ENCODE data around the gene FOXB1. TPM values are rescaled to one million over a fixed set of nuclear protein-coding genes. Genes with fewer than 3 reads are reported as not detected.
A peak's percentile ranks its signal among the peaks of the same experiment; 100 is the strongest.

Gene FOXB1
- total and polyA plus RNA-seq, 2 experiments from 2014 or later, result 4.7 to 6.7 TPM

DNA sequence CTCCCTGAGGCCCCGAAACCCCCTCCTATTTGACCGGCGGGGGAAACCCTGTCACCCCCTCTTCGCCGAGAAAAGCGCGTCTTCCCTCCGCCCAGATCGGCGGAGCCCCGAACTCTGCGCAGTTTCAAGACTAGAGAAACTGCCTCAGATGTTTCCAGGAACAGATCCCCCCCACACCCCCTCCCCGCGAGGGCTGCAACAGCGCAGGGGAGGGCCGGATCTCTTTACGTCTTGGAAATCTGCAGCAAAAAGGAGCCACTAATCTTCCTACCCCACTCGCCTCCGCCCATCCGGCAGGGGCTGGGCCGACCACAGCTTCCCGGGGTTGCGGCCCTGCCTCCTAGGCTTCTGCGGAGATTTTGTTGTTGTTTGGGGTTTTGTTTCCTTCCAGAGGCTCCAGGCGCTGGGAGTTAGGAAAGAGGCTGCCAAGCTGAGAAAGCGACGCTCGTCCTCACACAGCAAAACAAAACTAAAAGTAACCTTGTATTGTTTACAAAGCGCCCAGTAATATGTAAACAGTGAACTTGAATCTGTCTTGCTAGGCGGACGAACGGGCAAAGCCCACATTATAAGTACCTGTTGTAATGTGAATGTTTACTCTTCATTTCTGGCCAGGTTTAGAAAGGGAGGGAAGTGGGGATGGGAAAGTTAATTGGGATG lies 2.2 kb downstream of the FOXB1 start (continued):
- TF ChIP-seq EZH2 (IDR thresholded peaks at IDR 0.05; ENCODE audit: low read depth, unreplicated experiment) (no peak), JUNB (IDR thresholded peaks at IDR 0.05; ENCODE audit: unreplicated experiment) (no peak)
- TF ChIP-seq, protein P1, sequence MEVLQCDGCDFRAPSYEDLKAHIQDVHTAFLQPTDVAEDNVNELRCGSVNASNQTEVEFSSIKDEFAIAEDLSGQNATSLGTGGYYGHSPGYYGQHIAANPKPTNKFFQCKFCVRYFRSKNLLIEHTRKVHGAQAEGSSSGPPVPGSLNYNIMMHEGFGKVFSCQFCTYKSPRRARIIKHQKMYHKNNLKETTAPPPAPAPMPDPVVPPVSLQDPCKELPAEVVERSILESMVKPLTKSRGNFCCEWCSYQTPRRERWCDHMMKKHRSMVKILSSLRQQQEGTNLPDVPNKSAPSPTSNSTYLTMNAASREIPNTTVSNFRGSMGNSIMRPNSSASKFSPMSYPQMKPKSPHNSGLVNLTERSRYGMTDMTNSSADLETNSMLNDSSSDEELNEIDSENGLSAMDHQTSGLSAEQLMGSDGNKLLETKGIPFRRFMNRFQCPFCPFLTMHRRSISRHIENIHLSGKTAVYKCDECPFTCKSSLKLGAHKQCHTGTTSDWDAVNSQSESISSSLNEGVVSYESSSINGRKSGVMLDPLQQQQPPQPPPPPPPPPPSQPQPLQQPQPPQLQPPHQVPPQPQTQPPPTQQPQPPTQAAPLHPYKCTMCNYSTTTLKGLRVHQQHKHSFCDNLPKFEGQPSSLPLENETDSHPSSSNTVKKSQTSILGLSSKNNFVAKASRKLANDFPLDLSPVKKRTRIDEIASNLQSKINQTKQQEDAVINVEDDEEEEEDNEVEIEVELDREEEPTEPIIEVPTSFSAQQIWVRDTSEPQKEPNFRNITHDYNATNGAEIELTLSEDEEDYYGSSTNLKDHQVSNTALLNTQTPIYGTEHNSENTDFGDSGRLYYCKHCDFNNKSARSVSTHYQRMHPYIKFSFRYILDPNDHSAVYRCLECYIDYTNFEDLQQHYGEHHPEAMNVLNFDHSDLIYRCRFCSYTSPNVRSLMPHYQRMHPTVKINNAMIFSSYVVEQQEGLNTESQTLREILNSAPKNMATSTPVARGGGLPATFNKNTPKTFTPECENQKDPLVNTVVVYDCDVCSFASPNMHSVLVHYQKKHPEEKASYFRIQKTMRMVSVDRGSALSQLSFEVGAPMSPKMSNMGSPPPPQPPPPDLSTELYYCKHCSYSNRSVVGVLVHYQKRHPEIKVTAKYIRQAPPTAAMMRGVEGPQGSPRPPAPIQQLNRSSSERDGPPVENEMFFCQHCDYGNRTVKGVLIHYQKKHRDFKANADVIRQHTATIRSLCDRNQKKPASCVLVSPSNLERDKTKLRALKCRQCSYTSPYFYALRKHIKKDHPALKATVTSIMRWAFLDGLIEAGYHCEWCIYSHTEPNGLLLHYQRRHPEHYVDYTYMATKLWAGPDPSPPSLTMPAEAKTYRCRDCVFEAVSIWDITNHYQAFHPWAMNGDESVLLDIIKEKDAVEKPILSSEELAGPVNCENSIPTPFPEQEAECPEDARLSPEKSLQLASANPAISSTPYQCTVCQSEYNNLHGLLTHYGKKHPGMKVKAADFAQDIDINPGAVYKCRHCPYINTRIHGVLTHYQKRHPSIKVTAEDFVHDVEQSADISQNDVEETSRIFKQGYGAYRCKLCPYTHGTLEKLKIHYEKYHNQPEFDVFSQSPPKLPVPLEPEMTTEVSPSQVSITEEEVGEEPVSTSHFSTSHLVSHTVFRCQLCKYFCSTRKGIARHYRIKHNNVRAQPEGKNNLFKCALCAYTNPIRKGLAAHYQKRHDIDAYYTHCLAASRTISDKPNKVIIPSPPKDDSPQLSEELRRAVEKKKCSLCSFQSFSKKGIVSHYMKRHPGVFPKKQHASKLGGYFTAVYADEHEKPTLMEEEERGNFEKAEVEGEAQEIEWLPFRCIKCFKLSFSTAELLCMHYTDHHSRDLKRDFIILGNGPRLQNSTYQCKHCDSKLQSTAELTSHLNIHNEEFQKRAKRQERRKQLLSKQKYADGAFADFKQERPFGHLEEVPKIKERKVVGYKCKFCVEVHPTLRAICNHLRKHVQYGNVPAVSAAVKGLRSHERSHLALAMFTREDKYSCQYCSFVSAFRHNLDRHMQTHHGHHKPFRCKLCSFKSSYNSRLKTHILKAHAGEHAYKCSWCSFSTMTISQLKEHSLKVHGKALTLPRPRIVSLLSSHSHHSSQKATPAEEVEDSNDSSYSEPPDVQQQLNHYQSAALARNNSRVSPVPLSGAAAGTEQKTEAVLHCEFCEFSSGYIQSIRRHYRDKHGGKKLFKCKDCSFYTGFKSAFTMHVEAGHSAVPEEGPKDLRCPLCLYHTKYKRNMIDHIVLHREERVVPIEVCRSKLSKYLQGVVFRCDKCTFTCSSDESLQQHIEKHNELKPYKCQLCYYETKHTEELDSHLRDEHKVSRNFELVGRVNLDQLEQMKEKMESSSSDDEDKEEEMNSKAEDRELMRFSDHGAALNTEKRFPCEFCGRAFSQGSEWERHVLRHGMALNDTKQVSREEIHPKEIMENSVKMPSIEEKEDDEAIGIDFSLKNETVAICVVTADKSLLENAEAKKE (CRISPR knock-in tag; IDR thresholded peaks at IDR 0.05), result no peak

DNA sequence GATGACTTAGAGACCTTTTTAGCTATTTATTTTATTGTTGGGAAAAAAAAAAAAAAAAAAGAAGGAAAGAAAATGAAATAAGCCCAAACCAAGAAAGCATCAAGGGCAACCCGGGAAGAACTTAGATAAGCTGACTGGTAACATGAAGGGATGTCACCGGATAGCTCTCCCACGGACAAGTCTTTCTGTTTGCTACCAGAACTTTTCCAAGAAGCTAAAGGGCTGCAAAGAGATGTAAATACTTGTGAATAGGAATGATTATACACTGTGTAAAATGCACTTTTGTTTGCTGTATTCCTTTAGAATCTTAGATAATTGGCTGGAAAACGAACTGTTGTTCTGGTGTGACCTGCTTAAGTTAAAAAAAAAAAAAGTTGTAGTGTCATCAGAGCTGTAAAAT lies 2.8 kb downstream of the FOXB1 start:
- Histone ChIP-seq H3K4me2 (peak overlapping the region; percentile 93), H3K4me3 (peak overlapping the region; percentile 82), H3K4me1 (ENCODE audit: insufficient read depth) (peaks cover 55% of the 10 kb centered on the region), H3K79me2 (replicated peaks; ENCODE audit: insufficient read depth) (peaks cover 16% of the 10 kb centered on the region), H4K20me1 (replicated peaks; ENCODE audit: insufficient read depth) (0 out of 2 replicates have a peak, but pooled peaks cover 2% of the 10 kb centered on the region), H3K36me3 (ENCODE audit: insufficient read depth) (no peaks in the 10 kb centered on the region), H3F3A (replicated peaks; ENCODE audit: low read depth) (peaks cover 11% of the 10 kb centered on the region), H3K9me2 (ENCODE audit: insufficient read depth) (no peaks in the 10 kb centered on the region), H3K27me3 (ENCODE audit: insufficient read depth) (peaks cover 47% of the 10 kb centered on the region), H3K27ac (ENCODE audit: low read depth) (peak overlapping the region; percentile 28), H2AFZ (no peak overlapping the region)
- H3K9me3 Mint-ChIP-seq, result no peaks in the 10 kb centered on the region
- TF ChIP-seq EZH2 (IDR thresholded peaks at IDR 0.05; ENCODE audit: low read depth, unreplicated experiment) (no peak), ZNF114 (CRISPR knock-in tag; IDR thresholded peaks at IDR 0.05) (no peak), ZNF331 (CRISPR knock-in tag; IDR thresholded peaks at IDR 0.05; ENCODE audit: low read depth) (no peak), JUNB (IDR thresholded peaks at IDR 0.05; ENCODE audit: unreplicated experiment) (no peak), CTCF (conservative IDR thresholded peaks at IDR 0.05; ENCODE audit: low read depth in 2 of 2) (no peak), STAT1 (IDR thresholded peaks at IDR 0.05; ENCODE audit: unreplicated experiment) (no peak), EZH2phosphoT487 (IDR thresholded peaks at IDR 0.05; ENCODE audit: unreplicated experiment) (no peak), NANOG (IDR thresholded peaks at IDR 0.05; ENCODE audit: borderline replicate concordance) (no peak), REST (IDR thresholded peaks at IDR 0.05; ENCODE audit: unreplicated experiment) (no peak), POLR2AphosphoS5 (IDR thresholded peaks at IDR 0.05; ENCODE audit: low read depth) (no peak)
- TF ChIP-seq, protein P2, sequence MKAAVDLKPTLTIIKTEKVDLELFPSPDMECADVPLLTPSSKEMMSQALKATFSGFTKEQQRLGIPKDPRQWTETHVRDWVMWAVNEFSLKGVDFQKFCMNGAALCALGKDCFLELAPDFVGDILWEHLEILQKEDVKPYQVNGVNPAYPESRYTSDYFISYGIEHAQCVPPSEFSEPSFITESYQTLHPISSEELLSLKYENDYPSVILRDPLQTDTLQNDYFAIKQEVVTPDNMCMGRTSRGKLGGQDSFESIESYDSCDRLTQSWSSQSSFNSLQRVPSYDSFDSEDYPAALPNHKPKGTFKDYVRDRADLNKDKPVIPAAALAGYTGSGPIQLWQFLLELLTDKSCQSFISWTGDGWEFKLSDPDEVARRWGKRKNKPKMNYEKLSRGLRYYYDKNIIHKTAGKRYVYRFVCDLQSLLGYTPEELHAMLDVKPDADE (IDR thresholded peaks at IDR 0.05), result no peak
- H3K27ac Mint-ChIP-seq, result 0 out of 2 replicates have a peak overlapping the region, but pooled peaks have one; percentile 91
- ATAC-seq, result no peak
- peaks cover 67% of the 10 kb centered on the region for H3K4me1 Mint-ChIP-seq
- H3K4me3 Mint-ChIP-seq, result peak overlapping the region; percentile 79
- H3K36me3 Mint-ChIP-seq (ENCODE audit: low read depth), result no peaks in the 10 kb centered on the region; the same call in 1 of the 3 replicates
- DNase-seq (ENCODE audit: low spot score), result no peak
- H3K27me3 Mint-ChIP-seq (ENCODE audit: insufficient read depth, low read depth, poor library complexity), result peaks cover 45% of the 10 kb centered on the region
